ENCODE results near the gene ACOT7.
"Not testable (repeated sequence)": the region's sequence is repeated elsewhere in the genome, so short reads cannot be mapped to it uniquely, and the experiment has no call there.

The ACOT7 gene

DNA sequence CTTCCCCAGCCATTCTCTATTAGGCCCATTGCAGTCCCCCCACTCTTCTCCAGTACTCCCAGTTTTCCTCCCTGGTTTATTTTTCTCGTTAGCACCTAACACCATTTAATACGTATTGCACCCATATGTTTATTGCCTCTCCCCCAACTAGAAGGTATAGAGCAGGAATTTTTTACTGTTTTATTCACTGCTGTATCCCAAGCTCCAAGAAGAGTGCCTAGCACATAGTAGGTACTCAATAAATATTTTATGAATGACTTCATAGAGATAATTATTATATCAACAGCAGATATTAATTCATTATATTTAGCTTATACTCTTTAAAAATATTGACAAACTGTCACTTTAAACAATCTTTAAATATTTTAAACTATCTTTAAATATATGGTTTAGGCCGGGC, 5.7 kb upstream of the ACOT7 start:
- no peak for DNase-seq (ENCODE audit: low spot score)

GRCh38 chr1:6397844-6398441, 4.4 kb upstream of the ACOT7 start:
- no peak for DNase-seq (ENCODE audit: low spot score)

DNA sequence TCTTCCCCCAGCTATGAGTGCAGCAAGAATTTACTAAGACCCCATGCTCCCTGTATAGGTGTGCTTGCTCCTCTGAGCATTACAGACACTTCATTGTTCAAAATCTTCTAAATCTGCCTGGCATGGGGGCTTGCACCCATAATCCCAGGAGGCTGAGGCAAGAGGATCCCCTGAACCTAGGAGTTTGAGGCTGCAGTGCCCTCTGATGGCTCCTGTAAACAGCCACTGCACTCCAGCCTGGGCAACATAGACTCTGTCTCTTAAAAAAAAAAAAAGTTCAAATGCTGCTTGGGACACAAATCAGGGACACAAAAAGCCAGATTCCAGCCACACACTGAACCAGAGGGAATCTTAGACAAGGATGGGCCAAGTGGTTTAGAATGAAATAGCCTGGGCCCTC, 3.4 kb upstream of the ACOT7 start:
- DNase-seq (ENCODE audit: low spot score): no peak

DNA sequence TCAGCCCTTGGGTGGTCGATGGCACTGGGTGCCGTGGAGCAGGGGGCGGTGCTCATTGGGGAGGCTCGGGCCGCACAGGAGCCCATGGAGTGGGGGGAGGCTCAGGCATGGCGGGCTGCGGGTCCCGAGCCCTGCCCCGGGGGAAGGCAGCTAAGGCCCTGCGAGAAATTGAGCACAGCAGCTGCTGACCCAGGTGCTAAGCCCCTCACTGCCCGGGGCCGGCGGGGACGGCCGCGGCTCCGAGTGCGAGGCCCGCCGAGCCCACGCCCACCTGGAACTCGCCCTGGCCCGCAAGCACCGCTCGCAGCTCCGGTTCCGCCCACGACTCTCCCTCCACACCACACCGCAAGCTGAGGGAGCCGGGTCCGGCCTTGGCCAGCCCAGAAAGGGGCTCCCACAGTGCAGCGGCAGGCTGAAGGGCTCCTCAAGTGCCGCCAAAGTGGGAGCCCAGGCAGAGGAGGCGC, 2.2 kb upstream of the ACOT7 start:
- not testable (repeated sequence) for DNase-seq (ENCODE audit: low spot score)

DNA sequence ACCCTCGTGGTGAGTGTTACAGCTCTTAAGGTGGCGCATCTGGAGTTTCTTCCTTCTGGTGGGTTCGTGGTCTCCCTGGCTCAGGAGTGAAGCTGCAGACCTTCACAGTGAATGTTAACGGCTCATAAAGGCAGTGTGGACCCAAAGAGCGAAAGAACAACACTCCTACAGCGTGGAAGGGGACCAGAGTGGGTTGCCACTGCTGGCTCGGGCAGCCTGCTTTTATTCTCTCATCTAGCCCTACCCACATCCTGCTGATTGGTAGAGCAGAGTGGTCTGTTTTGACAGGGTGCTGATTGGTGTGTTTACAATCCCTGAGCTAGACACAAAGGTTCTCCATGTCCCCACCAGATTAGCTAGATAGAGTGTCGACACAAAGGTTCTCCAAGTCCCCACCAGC, 1.6 kb upstream of the ACOT7 start:
- not testable (repeated sequence) for DNase-seq (ENCODE audit: low spot score)

DNA sequence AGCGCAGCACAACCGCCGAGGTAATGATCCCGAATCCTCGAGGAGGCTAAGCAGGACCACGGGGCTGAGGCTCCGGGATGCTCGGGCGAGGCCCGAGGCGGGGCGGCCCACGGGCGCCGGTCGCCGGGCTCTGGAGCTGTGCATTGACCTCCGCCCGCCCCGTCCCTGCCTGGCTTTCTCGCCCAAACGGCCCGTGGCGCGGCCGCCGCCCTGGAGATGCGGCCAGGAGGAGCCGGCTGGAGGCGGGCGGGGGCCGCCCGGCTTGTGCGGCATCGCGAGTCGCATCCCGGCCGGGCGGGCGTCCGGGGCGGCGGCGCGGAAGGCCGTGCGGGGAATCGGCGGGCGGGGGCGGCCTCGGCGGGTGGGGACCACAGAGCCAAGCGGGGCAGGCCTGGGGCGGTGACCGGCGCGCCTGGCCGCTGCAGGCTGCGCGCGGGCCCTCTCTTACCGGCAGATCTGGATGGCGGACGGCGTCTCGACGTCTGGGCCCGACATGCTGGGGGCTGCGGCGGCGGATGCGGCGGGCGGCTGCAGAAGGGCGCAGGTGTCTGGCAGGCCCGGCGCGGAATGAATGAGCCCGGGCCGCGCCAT, 663 bp downstream of the ACOT7 start:
- no peak for DNase-seq (ENCODE audit: low spot score)

DNA sequence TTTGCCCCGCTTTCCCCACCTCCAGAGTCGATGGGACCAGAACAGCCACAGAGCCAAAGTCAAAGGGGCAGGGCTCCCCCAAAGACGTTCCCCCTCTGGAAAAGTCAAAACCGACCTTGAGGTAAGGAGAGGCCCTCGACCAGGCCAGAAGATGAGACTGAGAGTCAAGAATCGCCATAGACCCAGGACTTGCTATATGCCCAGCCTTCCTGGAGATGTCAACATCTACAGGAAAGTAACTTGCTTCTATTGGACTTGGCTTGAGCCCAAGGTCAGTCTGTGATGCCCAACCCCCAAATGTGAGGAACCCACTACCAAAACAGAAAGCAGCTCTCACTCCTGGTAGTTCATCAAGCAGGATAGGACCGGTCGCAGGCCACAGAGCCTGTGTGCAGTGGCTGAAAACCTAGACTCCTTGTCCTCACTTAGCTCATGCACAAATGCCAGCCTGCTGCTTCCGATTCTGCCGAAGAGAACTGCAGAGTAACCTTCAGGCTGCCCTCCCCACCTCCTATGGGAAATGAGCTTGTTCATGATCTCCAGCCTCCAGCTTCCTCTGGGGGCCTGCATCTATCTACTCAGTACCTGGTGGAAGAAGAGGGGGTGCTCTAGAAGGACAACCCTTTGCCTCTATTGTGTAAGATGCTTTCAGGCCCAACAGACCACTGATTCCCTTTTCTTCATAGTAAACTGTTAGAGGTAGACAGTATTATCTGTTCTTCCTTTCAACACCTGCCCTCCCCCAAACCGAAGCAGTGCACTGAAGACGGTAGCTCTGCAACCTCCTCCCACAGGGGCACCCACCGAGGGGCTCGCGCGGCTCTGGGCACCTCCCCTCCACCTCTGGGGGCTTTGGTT, 1.4 kb downstream of the ACOT7 start:
- no peak for DNase-seq (ENCODE audit: low spot score)

- no peak for DNase-seq (ENCODE audit: low spot score)
These were observed 3.6 kb downstream of the ACOT7 start for GRCh38 chr1:6389971-6390370.

DNA sequence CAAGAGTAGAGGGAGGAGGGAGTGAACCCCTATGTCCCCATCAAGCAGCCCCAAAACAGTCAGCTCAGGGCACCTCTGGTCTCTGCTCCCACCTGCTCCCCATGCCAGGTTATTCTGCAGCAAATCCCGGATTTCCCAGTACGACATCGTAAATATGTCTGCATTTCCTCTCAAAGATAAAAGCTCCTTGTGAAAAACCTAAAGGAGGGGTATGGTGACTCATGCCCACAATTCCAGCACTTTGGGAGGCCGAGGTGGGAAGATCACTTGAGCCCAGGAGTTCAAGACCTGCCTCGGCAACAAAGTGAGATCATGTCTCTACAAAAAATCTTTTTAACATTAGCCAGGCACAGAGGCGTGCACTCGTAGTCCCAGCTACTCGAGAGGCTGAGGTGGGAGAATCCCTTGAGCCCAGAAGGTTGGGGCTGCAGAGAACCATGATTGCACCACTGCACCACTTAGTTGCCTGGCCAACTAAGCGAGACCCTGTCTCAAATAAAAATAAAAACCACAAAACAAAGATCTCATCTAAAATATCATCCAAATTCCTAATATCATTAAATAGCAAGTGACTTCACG, 7.1 kb downstream of the ACOT7 start:
- DNase-seq (ENCODE audit: low spot score): no peak

DNA sequence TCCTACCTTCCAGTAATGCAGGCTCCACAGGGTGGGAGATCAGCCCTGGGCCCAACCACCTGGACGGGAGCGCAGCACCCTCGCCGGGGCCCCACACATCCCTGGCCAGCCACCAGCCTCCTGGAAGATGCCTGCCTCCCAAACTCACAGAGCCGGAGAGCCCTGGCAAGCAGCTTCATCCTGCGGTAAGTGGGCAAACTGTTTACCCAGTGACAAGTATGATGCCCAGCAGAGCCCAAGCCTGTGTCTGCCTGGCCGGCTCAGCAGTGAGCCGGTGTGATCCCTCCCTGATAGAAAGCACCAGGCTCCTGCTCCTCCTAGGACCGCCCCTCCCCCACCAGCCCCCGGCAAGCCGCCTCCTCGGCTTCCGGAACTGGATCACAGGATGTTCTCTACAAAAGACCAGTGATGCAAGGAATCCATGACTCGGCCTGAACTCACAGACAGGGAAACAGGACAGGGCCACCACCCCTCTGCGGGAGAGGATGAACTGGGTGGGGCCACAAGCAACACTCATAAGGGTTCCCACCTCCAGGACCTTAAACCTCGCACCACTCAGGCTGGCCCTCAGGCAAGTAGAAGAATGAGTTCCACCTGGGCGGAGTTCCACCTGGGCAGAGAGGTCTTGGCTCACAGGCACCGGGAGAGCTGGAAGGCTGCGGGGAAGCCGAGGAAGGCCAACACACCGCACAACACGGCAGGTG, 7.9 kb downstream of the ACOT7 start:
- no peak for DNase-seq (ENCODE audit: low spot score)

GRCh38 chr1:6384962-6385361, 8.6 kb downstream of the ACOT7 start:
- no peak for DNase-seq (ENCODE audit: low spot score)

DNA sequence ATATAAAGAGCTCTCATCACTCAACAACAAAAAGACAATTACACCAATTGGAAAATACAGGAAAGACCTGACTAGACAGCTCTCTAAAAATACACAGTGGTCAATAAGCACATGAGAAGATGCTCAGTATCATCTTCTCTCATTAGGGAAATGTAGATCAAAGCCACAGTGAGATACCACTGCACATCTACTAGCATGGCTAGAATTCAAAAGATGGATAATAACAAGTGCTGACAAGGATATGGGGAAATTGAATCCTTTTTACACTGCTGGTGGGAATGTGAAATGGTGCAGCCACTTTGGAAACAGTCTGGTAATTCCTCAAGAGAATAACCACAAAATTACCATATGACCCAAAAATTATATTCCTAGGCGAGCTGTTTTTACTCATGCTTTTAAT, 9.4 kb downstream of the ACOT7 start:
- no peak for DNase-seq (ENCODE audit: low spot score)

GRCh38 chr1:6380037-6380436, 13.5 kb downstream of the ACOT7 start:
- DNase-seq (ENCODE audit: low spot score): no peak

DNA sequence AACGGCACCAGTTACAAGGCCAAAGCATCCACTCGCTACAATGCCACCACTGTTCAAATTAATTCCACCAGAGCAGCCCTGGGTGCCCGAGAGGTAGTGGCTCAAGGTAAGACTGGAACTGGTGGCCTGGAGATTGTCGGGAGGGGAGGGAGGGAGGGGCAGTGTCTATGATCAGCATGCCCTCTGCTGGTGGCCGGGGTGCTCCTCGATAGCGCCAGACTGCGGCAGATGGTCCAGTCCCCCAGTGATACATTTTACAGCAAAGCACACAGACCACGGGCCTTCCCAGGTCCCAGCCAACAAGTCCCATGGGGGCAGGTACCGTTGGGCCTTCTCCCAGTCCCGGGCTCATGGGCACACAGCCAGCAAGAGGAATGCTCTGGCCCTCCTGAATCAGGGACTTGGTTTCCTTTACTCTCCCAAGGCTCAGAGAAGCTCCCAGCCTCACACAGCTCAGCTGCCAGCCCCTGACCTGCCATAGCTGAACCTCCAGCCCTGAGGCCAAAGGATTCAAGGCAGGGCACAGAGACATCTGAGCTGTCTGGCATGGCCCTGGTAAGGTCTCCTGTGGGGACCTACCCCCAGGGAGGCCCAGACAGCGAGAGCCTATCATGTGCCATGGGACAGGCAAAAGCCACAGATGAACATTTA, 15.3 kb downstream of the ACOT7 start:
- peak; percentile 66 for DNase-seq (ENCODE audit: low spot score)

DNA sequence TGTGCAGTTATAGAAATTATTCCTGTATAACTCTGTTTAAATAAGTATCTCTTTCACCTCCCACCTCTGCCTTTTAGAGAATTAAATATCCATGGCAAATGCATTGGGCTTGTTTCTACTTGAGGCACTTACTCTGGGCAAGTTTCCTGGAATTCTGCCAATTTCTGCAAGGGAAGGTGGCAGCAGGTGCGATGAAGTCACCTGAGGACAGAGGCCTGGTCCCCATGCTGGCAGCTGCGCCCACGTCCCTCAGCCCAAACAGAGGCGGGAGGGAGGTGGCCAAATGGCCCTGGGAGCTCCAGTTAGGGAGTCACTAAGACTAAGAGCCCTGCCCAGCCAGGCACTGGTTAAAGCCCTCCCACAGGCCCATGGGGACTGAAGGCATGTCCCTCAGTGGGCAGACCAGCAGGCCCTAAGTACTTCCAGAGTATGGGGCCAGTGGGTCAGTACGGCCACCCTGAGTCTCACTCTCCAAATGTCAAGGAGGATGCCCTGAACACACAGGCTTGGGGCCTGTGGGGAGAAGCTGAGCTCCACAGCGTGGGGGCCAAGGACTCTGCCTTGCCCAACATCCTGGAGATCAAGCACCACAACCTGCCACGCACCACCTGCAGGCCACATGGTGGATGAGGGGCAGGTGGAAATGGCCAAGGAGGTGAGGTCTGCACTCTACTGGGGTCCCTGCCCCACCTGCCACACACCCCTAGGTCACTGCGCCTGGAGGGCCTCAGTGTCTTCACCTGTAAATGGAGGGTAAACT, 19.4 kb downstream of the ACOT7 start:
- no peak for DNase-seq (ENCODE audit: low spot score)

DNA sequence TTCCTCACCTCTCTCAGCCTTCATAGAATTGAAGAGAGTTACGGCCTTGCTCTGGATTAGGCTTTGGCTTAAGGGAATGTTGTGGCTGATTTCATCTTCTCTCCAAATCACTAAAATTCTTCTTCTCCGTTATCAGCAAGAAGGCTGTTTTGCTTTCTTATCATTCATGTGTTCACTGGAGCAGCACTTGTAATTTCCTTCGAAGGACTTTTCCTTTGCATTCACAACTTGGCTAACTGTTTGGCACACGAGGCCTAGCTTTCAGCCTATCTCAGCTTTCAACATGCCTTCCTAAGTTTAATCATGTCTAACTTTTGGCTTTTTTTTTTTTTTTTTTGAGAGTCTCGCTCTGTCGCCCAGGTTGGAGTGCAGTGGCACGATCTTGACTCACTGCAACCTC, 21.3 kb downstream of the ACOT7 start:
- not testable (repeated sequence) for DNase-seq (ENCODE audit: low spot score)

DNA sequence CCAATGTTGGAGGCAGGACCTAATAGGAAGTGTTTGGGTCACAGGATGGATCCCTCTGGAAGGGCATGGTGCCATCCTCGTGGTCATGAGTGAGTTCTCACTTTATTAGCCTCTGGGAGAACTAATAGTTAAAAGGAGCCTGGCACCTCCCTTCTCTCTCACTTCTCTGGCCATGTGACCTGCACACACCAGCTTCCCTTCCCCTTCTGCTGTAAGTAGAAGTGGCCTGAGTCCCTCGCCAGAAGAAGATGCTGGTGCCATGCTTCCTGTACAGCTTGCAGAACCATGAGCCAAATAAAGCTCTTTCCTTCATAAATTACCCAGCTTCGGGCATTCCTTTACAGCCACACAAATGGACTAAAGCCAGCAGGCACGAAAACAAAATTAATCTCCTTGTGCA, 23.6 kb downstream of the ACOT7 start:
- no peak for DNase-seq (ENCODE audit: low spot score)

- no peak for DNase-seq (ENCODE audit: low spot score)
These were observed 26.1 kb downstream of the ACOT7 start for GRCh38 chr1:6367381-6368012.

GRCh38 chr1:6365047-6365446, 28.5 kb downstream of the ACOT7 start:
- DNase-seq (ENCODE audit: low spot score): no peak

DNA sequence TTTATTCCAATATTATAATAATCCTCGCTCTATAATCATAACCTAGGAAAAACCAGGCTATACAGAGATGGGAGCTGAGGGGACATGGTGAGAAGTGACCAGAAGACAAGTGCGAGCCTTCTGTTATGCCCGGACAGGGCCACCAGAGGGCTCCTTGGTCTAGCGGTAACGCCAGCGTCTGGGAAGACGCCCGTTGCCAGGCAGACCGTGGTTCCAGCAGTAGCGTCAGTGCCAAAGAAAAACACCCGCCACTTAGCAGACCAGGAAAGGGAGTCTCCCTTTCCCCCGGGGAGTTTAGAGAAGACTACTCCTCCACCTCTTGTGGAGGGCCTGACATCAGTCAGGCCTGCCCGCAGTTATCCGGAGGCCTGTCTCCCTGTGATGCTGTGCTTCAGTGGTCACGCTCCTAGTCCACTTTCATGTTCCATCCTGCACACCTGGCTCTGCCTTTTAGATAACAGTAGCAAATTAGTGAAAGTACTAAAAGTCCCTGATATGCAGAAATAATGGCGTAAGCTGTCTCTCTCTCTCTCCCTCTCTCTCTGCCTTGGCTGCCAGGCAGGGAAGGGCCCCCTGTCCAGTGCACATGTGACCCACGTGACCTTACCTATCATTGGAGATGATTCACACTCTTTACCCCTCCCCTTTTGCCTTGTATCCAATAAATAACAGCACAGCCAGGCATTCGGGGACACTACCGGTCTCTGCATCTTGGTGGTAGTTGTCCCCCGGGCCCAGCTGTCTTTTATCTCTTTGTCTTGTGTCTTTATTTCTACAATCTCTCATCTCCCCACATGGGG, 30.3 kb downstream of the ACOT7 start:
- DNase-seq (ENCODE audit: low spot score): not testable (repeated sequence)
